Measurements from ENCODE around the gene TMEM9B.

TMEM9B gene

DNA sequence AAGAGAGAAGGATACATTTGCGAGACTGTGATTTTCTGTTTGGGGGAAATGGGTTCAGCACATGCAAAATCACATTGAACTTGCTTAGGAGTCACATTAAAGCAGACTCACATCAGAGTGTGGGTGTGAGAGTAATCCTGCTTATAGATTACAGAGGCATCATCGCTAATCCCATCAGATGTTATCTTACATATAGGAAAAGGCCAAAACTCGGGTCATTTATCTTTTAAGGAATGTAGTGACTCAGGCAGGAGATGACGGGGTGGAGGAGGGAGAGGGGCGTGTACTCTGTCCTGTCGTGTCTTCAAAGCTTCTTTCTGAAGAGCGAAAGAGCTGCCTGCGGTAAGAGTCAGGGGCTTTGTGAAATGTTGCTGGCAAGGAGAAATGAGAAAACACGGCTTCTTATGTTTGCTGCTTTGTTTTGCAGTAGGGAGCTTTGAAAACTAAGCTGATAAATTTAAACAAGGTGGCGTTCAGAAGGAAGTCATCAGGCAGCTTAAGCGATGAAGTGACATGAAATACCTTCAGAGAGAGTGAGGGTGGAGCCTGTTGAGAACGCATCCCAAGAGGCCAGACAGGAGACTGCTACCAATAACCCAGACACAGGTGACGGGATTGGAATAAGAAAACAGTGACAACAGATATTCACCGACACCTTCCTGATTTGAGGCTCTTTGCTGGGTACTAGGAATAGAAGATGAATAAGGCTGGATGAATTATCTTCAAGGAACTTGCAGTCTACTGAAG lies 29.3 kb downstream of the TMEM9B start:
- no peak for ATAC-seq (replicated peaks; ENCODE audit: extremely low read depth, poor library complexity, severe bottlenecking)

DNA sequence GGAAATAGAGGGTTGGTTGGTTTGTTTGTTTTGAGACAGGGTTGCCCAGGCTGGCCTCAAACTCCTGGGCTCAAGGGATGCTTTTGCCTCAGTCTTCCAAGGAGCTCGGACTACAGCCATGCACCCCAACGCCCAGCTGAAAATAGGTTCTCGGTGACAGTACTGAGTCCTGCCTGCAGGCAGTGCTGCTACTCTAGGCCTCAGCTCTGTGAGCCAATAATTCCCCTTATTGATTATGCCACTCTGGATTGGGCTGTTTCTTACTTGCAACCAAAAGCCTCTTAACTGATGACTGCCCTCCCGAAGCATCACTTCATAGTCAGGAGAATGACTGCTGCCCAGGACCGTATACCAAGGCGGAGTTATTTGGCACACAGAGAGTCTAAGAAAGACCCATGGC lies 30.3 kb downstream of the TMEM9B start:
- no peaks in the 10 kb centered on the region for H3K4me1 Mint-ChIP-seq
- H3K4me3 Mint-ChIP-seq: no peak overlapping the region
- no peaks in the 10 kb centered on the region for H3K9me3 Mint-ChIP-seq
- ATAC-seq (replicated peaks; ENCODE audit: extremely low read depth, poor library complexity, severe bottlenecking) (no peak), DNase-seq (ENCODE audit: low spot score in 2 of 2) (no peak)
- no peaks in the 10 kb centered on the region for H3K27me3 Mint-ChIP-seq
- no peak overlapping the region for H3K27ac Mint-ChIP-seq (ENCODE audit: low read depth)
- no peaks in the 10 kb centered on the region for H3K36me3 Mint-ChIP-seq (ENCODE audit: insufficient read depth)

More for the DNA sequence above, 29.3 kb downstream of the TMEM9B start:
- H3K4me3 Mint-ChIP-seq: no peak overlapping the region
- DNase-seq (ENCODE audit: low spot score in 2 of 2): no peak
- H3K27ac Mint-ChIP-seq (ENCODE audit: low read depth): no peak overlapping the region
- no peaks in the 10 kb centered on the region for H3K4me1 Mint-ChIP-seq
- no peaks in the 10 kb centered on the region for H3K27me3 Mint-ChIP-seq
- no peaks in the 10 kb centered on the region for H3K36me3 Mint-ChIP-seq (ENCODE audit: insufficient read depth)
- H3K9me3 Mint-ChIP-seq: no peaks in the 10 kb centered on the region

DNA sequence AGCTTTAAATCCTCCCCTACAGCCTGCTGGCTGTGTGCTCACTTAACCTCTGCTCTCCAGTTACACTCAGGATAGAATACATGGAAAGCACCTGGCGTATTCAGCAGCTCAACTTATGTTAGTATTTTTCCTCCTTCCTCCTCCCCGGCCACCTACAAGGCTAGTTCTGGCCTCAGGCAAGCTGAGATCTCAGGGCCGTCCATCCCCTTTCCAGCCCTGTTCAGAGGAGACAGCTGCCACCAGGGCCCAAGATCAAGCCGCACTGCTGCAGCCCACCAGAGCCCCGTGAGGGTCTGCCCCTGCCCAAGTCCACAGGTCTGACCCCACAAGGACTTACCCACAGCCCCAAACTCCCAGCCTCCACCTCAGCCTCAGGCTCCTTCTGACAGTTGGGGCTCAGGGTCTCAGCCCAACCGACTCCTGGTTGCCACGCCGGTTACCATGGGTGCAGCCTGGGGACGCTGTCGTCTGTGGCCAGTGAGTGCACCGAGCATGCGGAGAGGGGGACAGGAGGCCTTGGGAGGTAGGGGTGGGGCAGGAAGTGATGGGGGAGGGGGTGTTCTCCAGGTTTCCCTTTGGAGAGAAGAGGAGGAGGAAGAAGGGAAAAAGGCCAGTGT lies 31.6 kb downstream of the TMEM9B start, which contains the start of gene C11orf16:
TSS of gene C11orf16 (minus strand) at position 384 of the 617 bp plus-strand sequence. CDS start 639 bp downstream, outside the sequence.
- H3K9me3 Mint-ChIP-seq: no peaks in the 10 kb centered on the region
- H3K4me3 Mint-ChIP-seq: no peak within 1 kb of the TSS
- DNase-seq (ENCODE audit: low spot score in 2 of 2) (no peak), ATAC-seq (replicated peaks; ENCODE audit: extremely low read depth, poor library complexity, severe bottlenecking) (no peak)
- no peaks in the 10 kb centered on the region for H3K36me3 Mint-ChIP-seq (ENCODE audit: insufficient read depth)
- no peak within 1 kb of the TSS for H3K27ac Mint-ChIP-seq (ENCODE audit: low read depth)
- no peaks in the 10 kb centered on the region for H3K4me1 Mint-ChIP-seq
- no peaks in the 10 kb centered on the region for H3K27me3 Mint-ChIP-seq

DNA sequence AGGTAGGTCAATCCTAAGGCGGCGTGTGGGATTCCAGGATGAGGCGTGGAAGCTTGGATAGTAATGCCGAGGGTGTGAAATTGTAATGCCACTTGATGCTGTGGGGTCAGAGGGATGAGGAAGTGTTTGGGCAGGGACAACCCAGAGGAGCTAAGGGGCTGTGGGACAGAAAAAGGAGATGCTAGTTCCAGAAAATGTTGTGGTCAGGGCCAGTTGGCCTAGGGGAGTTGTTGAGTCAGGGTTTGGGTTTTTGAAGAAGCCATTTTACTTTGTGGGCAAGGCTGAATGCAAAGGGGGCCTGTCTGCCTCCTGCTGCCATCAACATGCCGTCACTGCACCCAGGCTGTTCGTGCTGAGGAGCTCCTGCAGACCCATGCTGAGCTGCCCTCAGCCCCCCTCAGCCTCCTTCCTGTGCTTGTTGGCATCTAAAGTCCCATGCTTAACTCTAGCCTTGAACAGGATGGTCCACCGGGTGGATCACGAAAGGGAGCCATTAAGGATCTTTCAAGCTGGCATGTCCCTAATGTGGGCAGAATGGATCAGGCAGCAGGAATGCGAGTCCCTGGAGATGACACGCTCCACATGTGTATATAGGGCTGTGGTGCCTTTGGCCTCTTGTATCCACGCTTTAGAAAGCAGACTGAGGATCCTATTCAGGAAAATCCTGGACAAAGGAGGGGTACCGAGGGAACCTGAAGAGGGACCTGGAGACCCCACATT lies 33.6 kb downstream of the TMEM9B start:
- DNase-seq (ENCODE audit: low spot score in 2 of 2): no peak
- no peaks in the 10 kb centered on the region for H3K27me3 Mint-ChIP-seq
- ATAC-seq (replicated peaks; ENCODE audit: extremely low read depth, poor library complexity, severe bottlenecking): no peak
- no peak overlapping the region for H3K4me3 Mint-ChIP-seq
- no peaks in the 10 kb centered on the region for H3K4me1 Mint-ChIP-seq
- H3K9me3 Mint-ChIP-seq: no peaks in the 10 kb centered on the region
- H3K36me3 Mint-ChIP-seq (ENCODE audit: insufficient read depth): no peaks in the 10 kb centered on the region
- no peak overlapping the region for H3K27ac Mint-ChIP-seq (ENCODE audit: low read depth)

DNA sequence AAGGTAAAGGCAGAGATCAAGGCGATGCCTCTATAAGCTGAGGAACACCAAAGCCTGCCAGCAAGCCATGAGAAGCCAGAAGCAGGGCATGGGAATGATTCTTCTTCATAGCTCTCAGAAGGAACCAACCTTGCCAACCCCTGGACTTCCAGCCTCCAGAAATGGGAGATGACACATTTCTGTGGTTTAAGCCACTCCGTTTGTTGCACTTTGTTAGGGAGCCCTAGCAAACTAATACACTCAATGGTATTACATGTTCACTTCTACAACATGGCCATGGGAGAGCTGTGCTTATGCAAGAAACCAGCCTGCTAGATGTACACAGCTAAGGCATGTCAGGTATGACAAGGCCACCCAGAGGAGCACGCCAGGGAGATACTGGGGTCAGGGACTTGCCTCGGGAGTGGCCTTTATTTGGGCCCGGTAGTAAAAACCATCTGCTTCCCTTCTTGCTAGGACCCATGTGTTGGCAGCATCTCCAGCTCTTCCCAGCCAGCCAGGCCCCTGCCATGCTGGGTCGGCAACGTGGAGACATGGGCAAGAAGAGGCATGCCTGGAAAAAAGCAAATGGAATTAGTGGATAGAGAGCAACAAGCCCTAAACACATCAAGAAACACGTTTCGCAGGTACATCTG lies 35.1 kb downstream of the TMEM9B start:
- H3K36me3 Mint-ChIP-seq (ENCODE audit: insufficient read depth): no peaks in the 10 kb centered on the region
- no peak for ATAC-seq (replicated peaks; ENCODE audit: extremely low read depth, poor library complexity, severe bottlenecking)
- H3K4me3 Mint-ChIP-seq: no peak overlapping the region

DNA sequence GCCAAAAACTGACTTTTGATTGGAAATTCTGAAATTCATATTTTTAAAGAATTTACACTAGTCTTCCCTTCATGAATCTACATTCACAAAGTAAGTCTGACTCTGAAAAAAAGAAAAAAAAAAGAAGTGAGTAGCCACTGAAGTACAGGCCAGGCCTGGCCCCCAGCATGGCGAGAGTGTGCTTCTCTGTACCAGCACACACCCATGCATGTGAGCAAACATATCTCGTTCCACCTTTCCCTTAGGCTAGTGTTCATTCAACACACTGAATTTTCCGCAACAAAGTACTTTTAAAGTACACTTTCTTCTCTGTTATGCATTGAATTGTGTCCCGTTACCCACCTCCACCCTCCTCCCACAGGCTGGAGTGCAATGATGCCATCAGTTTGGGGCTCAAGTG lies 36.0 kb downstream of the TMEM9B start:
- H3K27me3 Mint-ChIP-seq: no peaks in the 10 kb centered on the region
- H3K27ac Mint-ChIP-seq (ENCODE audit: low read depth): no peak overlapping the region
- no peaks in the 10 kb centered on the region for H3K9me3 Mint-ChIP-seq
- H3K4me3 Mint-ChIP-seq: no peak overlapping the region
- no peaks in the 10 kb centered on the region for H3K4me1 Mint-ChIP-seq
- peaks cover 1% of the 10 kb centered on the region for H3K36me3 Mint-ChIP-seq (ENCODE audit: insufficient read depth)
- ATAC-seq (replicated peaks; ENCODE audit: extremely low read depth, poor library complexity, severe bottlenecking) (no peak), DNase-seq (ENCODE audit: low spot score in 2 of 2) (no peak)

More for the DNA sequence above, 35.1 kb downstream of the TMEM9B start:
- H3K27me3 Mint-ChIP-seq: no peaks in the 10 kb centered on the region
- no peaks in the 10 kb centered on the region for H3K9me3 Mint-ChIP-seq
- no peak overlapping the region for H3K27ac Mint-ChIP-seq (ENCODE audit: low read depth)
- H3K4me1 Mint-ChIP-seq: no peaks in the 10 kb centered on the region
- no peak for DNase-seq (ENCODE audit: low spot score in 2 of 2)

DNA sequence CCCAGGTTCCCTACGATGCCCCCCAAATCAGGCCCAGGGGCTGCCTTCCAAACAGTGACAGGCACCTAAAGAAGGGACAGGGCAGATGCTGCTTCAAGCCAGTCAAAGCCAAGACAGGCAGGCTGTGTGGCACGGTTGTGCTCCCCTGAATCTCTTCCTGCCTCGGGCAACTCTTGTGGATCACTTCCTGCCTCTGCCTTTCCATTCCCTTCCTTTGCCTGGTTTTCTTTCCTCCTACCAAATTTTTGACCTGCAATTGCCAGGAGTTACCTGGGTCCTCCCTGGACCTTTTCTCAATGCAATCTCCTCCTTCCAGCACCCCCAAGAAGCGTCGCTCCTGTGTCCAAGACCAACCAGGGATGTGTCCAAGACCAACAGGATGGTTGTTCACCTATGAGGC lies 37.0 kb downstream of the TMEM9B start:
- ATAC-seq (replicated peaks; ENCODE audit: extremely low read depth, poor library complexity, severe bottlenecking): no peak
- no peak overlapping the region for H3K4me3 Mint-ChIP-seq
- no peaks in the 10 kb centered on the region for H3K27me3 Mint-ChIP-seq
- no peaks in the 10 kb centered on the region for H3K4me1 Mint-ChIP-seq
- H3K27ac Mint-ChIP-seq (ENCODE audit: low read depth): no peak overlapping the region
- H3K9me3 Mint-ChIP-seq: no peaks in the 10 kb centered on the region
- H3K36me3 Mint-ChIP-seq (ENCODE audit: insufficient read depth): peaks cover 1% of the 10 kb centered on the region
- no peak for DNase-seq (ENCODE audit: low spot score in 2 of 2)

DNA sequence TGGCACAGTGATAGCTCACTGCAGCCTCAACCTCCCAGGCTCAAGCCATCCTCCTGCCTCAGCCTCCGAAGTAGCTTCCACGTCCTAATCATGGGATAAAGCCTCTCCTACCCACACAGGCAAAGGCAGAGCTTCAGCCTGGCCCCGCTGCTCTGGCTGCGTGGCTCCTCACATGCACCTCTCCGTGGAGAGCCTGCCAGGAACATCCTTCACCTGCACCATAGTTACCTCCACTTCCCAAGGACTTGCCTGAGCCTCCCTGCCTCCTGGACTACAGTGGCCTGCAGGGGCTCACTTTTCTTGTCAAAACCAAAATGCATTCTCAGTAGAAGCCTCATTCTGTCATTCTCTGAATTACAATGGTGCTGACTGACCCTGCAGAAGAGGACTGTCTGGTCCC lies 38.0 kb downstream of the TMEM9B start:
- Mint-ChIP-seq H3K4me3 (no peak overlapping the region), H3K36me3 (ENCODE audit: insufficient read depth) (peaks cover 4% of the 10 kb centered on the region), H3K27me3 (no peaks in the 10 kb centered on the region), H3K9me3 (no peaks in the 10 kb centered on the region), H3K27ac (ENCODE audit: low read depth) (no peak overlapping the region), H3K4me1 (no peaks in the 10 kb centered on the region)
- ATAC-seq (replicated peaks; ENCODE audit: extremely low read depth, poor library complexity, severe bottlenecking) (no peak), DNase-seq (ENCODE audit: low spot score in 2 of 2) (no peak)

DNA sequence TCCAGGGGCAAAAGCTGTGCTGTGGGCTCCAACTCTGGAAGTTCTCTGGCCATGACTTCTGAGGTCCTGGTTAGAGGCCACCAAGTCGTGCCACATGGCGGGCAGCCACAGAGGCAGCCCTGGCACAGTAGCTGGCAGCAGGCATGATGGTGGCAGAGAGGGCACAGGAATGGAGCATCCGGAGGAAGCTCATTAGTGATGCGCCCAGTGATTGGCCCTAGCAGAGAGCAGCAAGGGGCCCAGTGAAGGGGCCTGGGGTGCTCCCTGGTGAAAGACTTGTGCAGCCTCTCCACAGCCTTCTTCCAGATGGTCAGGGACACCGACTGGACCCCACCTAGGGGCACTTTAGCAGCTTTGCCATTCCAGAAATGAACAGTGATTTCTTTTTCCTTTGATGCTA lies 38.5 kb downstream of the TMEM9B start:
- H3K4me1 Mint-ChIP-seq: no peaks in the 10 kb centered on the region
- H3K27ac Mint-ChIP-seq (ENCODE audit: low read depth): no peak overlapping the region
- no peak overlapping the region for H3K4me3 Mint-ChIP-seq
- ATAC-seq (replicated peaks; ENCODE audit: extremely low read depth, poor library complexity, severe bottlenecking) (no peak), DNase-seq (ENCODE audit: low spot score in 2 of 2) (no peak)
- no peaks in the 10 kb centered on the region for H3K9me3 Mint-ChIP-seq
- no peaks in the 10 kb centered on the region for H3K27me3 Mint-ChIP-seq
- peaks cover 4% of the 10 kb centered on the region for H3K36me3 Mint-ChIP-seq (ENCODE audit: insufficient read depth)

DNA sequence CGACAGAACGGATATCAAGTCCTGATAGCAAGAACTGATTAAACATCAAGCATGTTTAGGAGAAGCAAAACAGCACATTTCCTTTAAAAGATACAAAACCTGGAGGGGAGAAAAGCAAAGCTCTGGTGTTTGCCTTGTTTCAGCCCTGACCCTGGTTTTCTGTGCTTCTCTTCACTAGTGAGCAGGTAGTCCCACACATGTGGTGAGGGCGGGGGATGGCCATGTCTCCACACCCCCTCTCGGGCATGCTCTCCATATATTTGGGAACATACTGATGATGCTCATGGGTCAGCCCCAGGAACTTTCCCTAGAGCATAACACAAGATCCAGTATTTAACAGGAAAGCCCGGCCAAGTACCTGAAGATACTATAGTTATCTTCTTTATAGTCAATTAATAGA lies 41.6 kb downstream of the TMEM9B start:
- Mint-ChIP-seq H3K36me3 (ENCODE audit: insufficient read depth) (peaks cover 12% of the 10 kb centered on the region), H3K9me3 (no peaks in the 10 kb centered on the region), H3K27me3 (no peaks in the 10 kb centered on the region), H3K27ac (ENCODE audit: low read depth) (no peak overlapping the region), H3K4me1 (no peaks in the 10 kb centered on the region), H3K4me3 (no peak overlapping the region)
- ATAC-seq (replicated peaks; ENCODE audit: extremely low read depth, poor library complexity, severe bottlenecking): no peak
- DNase-seq (ENCODE audit: low spot score in 2 of 2): no peak

DNA sequence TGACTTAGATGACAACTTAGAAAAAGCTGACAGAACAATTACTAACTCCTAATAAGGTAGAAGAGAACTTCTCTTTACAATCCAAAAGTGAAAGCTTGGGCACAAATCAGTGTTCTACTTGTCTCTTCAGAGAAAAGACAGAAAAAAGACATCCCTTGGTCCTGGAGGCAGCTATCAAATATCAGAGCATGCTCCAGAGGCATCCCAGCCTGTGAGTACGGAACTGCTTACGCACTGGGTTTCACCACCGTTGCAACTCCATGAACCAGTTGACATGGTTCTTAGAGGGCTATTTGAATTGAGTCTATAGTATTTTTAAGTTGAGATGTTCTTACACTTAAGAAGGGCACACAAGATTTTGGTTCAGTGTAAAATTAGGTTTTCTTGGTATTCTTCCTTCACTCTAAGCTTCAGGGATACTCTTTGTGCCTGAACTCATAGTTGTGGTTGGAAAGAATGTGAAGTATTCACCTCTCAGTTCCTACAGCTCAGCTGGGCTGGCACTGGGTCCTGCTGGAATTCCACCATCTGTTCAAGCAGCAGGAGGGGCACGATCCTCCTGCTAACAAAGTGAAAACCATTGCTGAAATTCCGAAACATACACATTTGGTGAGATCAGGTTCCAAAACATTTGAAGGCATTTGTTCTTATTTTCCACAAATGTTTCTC lies 47.0 kb downstream of the TMEM9B start:
- no peaks in the 10 kb centered on the region for H3K9me3 Mint-ChIP-seq
- no peak overlapping the region for H3K27ac Mint-ChIP-seq (ENCODE audit: low read depth)
- peaks cover 18% of the 10 kb centered on the region for H3K4me1 Mint-ChIP-seq
- H3K27me3 Mint-ChIP-seq: no peaks in the 10 kb centered on the region
- ATAC-seq (replicated peaks; ENCODE audit: extremely low read depth, poor library complexity, severe bottlenecking) (no peak), DNase-seq (ENCODE audit: low spot score in 2 of 2) (no peak)
- peaks cover 20% of the 10 kb centered on the region for H3K36me3 Mint-ChIP-seq (ENCODE audit: insufficient read depth)
- H3K4me3 Mint-ChIP-seq: no peak overlapping the region

DNA sequence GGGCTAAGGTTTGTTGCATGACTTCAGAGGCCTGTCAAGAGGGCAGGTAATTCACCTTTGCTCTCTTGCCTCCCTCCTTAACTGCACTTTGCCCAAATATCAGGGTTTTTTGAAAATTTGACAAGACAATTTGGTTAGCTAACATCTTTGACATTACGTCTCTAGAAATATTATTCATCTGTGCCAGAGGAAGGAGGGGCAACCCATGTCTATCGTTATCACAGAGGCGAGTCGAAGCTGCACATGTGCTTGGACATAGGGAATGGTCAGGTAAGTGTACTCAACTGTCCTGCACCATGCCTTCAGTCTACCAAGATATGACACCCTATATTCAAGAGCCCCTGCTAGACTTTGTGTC lies 49.6 kb downstream of the TMEM9B start:
- peak overlapping the region; percentile 58 for H3K4me3 Mint-ChIP-seq

More for the DNA sequence above, 49.6 kb downstream of the TMEM9B start:
- peak overlapping the region; percentile 71 for H3K27ac Mint-ChIP-seq (ENCODE audit: low read depth)
- peaks cover 29% of the 10 kb centered on the region for H3K4me1 Mint-ChIP-seq
- no peaks in the 10 kb centered on the region for H3K9me3 Mint-ChIP-seq
- DNase-seq (ENCODE audit: low spot score in 2 of 2): no peak
- no peaks in the 10 kb centered on the region for H3K27me3 Mint-ChIP-seq
- peaks cover 25% of the 10 kb centered on the region for H3K36me3 Mint-ChIP-seq (ENCODE audit: insufficient read depth)
- no peak for ATAC-seq (replicated peaks; ENCODE audit: extremely low read depth, poor library complexity, severe bottlenecking)
